BJ (cell line): ENCODE data around the gene DIAPH1. TPM values are rescaled to one million over a fixed set of nuclear protein-coding genes. Genes with fewer than 3 reads are reported as not detected.

Source experiments
- CTCF ChIA-PET: fragments of 350-600 bp; formaldehyde crosslinking; extraction: SDS; loops from one replicate; lab custom pipeline; 2021; ENCODE audit warnings: antibody characterized with exemption, inconsistent platforms; lab: Yijun Ruan, JAX
- POLR2A ChIA-PET: fragments of 300-600 bp; sonication (Branson Sonifier 250); formaldehyde crosslinking; extraction: SDS; loops from one replicate; lab custom pipeline; 2021; ENCODE audit warnings: antibody characterized with exemption; lab: Charles Lee
- DNase-seq: peaks from one replicate; pipeline ENCODE4 v3.0.0-alpha.2; 2011; ENCODE audit warnings: low read depth
- H3K27me3 ChIP-seq: 2 replicates; pipeline ENCODE4 v1.6.0; 2011; ENCODE audit warnings: low read length; ENCODE audit not compliant: control insufficient read depth, insufficient read depth
- H3K36me3 ChIP-seq: 2 replicates; pipeline ENCODE4 v1.5.1; 2011; ENCODE audit warnings: low read length; ENCODE audit not compliant: control insufficient read depth, insufficient read depth
- H3K4me3 ChIP-seq: 2 replicates; pipeline ENCODE4 v1.5.1; 2011; ENCODE audit warnings: low read depth, mild to moderate bottlenecking, control low read depth, low read length
- CTCF ChIP-seq: IDR thresholded peaks from 2 replicates; pipeline ENCODE4 v1.5.1; 2011; ENCODE audit warnings: low read depth, mild to moderate bottlenecking, control low read depth, inconsistent platforms, low read length, moderate library complexity; ENCODE audit not compliant: insufficient read depth
- polyA plus RNA-seq: library from polyadenylated mRNA; depleted of rRNA; stranded (reverse); fragments of >200 nt; gene quantifications from 2 replicates; pipeline ENCODE4 v1.2.3, GENCODE V29; 2011

DIAPH1 gene
- polyA plus RNA-seq, 1 experiment, result 36.6 TPM

- Histone ChIP-seq H3K36me3 (no peaks in the 10 kb centered on the region), H3K27me3 (no peaks in the 10 kb centered on the region), H3K4me3 (no peak overlapping the region)
- TF ChIP-seq CTCF, result no peak
- DNase-seq, result no peak
- ChIA-PET CTCF (interaction anchor here (0.9 to 10.1 kb wide), 8 partner anchors 16 to 115 kb away, joined by 3 to 170 read pairs (median 4); partner anchors contain the start of genes PCDHGA10 and PCDHGA12), POLR2A (no interaction called here)
These were observed 91.4 kb downstream of the DIAPH1 start for GRCh38 chr5:141527426-141527825.

- no peak for DNase-seq
- TF ChIP-seq CTCF, result no peak
- POLR2A ChIA-PET, result no interaction called here
These were observed 93.1 kb downstream of the DIAPH1 start for GRCh38 chr5:141525653-141526052.

DNA sequence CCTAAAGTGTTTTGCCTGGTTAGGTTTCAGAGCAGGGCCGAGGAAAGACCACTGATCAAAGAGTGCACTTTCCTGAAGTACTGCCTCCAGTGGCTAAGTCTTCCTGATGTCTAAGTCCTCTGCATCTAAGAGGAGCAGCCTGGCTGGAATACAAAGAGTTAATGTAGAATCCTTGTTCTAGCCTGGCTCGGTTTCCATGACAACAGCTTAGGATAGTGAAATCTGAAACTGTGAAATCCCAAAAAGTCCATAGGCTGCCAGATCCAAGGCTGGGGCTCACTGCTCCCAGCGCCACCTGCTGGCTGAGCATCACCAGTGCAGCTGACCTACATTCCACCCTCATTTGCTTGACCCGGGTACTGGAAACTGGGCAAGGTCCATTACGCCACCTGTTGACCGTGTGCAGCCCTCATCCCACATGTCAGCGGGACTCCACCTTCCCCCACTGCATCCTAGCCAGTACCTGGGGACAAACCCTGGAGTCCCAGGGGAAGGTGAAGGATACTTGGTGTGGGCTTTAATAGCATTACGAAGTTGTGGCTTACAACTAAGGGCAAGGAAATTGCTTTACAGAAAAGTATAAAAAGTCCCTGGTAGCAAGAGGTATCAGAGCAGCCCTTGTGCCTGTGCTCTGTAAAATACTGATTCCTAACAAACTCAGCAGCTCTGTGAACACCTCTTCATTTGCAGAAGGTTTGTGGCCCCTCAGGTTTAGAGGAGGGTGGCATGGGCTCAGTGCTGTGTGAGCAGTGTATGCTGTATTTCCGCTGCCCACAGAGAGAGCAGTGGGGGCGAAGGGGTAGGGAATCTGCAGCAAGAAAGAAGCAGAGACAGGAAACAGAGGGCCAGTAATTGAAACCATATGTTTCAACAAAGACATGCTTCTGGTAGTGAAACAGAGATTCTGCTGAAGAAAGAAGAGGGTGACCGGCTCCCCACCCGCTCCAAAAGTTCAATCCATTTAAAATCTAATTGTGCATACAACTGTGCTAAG, 93.9 kb downstream of the DIAPH1 start:
- POLR2A ChIA-PET, result interaction anchor here (1.0 kb wide), 1 partner anchor 16 kb away, joined by 3 read pairs; no protein-coding TSS in a partner anchor
- no peaks in the 10 kb centered on the region for H3K27me3 ChIP-seq
- peak; percentile 99 for TF ChIP-seq CTCF
- DNase-seq, result peak; percentile 85
- no peaks in the 10 kb centered on the region for H3K36me3 ChIP-seq
- no peak overlapping the region for H3K4me3 ChIP-seq
- CTCF ChIA-PET, result interaction anchor here (0.6 to 10.1 kb wide), 31 partner anchors 12 to 186 kb away, joined by 3 to 170 read pairs (median 5); partner anchors contain the start of genes PCDHGA10, PCDHGA11, PCDHGA12 and PCDHGA2

More at GRCh38 chr5:141525653-141526052, 93.1 kb downstream of the DIAPH1 start:
- Histone ChIP-seq H3K27me3 (no peaks in the 10 kb centered on the region), H3K36me3 (no peaks in the 10 kb centered on the region), H3K4me3 (no peak overlapping the region)
- CTCF ChIA-PET, result interaction anchor here (1.4 to 10.1 kb wide), 16 partner anchors 11 to 191 kb away, joined by 3 to 170 read pairs (median 9); partner anchors contain the start of genes PCDHGA10, PCDHGA11, PCDHGA12 and PCDHGB7

GRCh38 chr5:141523991-141524390, 94.8 kb downstream of the DIAPH1 start:
- no peak for DNase-seq
- ChIA-PET CTCF (interaction anchor here (0.6 to 10.1 kb wide), 27 partner anchors 13 to 185 kb away, joined by 3 to 170 read pairs (median 6); partner anchors contain the start of genes PCDHGA10, PCDHGA11, PCDHGA12 and PCDHGA2), POLR2A (interaction anchor here (1.0 kb wide), 1 partner anchor 15 kb away, joined by 3 read pairs; no protein-coding TSS in a partner anchor)
- Histone ChIP-seq H3K27me3 (no peaks in the 10 kb centered on the region), H3K4me3 (no peak overlapping the region), H3K36me3 (no peaks in the 10 kb centered on the region)
- TF ChIP-seq CTCF, result no peak
